SK-N-SH treated with all-trans-retinoic acid at 6 μM for 48 hours (cell line): ENCODE data around the gene OSBP.

ENCODE experiments used
- ATAC-seq: fragments of 200-7000 bp; cut with Tn5 transposase; 3 replicates; pipeline ENCODE4 v1.9.1; 2020; ENCODE audit warnings: mild to moderate bottlenecking, moderate library complexity
- ARNTL ChIP-seq: fragments of 450-650 bp; formaldehyde crosslinking; IDR thresholded peaks from 2 replicates; pipeline ENCODE4 v1.5.0; 2020; ENCODE audit warnings: low read depth, mild to moderate bottlenecking, moderate library complexity, borderline replicate concordance
- BACH2 ChIP-seq: fragments of 250-450 bp; sonication (Bioruptor Pico); IDR thresholded peaks from 2 replicates; pipeline ENCODE4 v1.9.0; 2021; ENCODE audit warnings: mild to moderate bottlenecking, borderline replicate concordance
- CREB5 ChIP-seq: fragments of 250-450 bp; sonication (Bioruptor Pico); IDR thresholded peaks from 2 replicates; pipeline ENCODE4 v1.5.1; 2020; ENCODE audit warnings: low read depth, mild to moderate bottlenecking, moderate library complexity
- CSDC2 ChIP-seq: fragments of 250-450 bp; sonication (Bioruptor Pico); IDR thresholded peaks from 2 replicates; pipeline ENCODE4 v1.5.0; 2020; ENCODE audit warnings: mild to moderate bottlenecking, moderate library complexity
- ESRRG ChIP-seq: fragments of 250-450 bp; sonication (Bioruptor Pico); IDR thresholded peaks from 2 replicates; pipeline ENCODE4 v1.6.1; 2021; ENCODE audit warnings: mild to moderate bottlenecking
- GLIS3 ChIP-seq: fragments of 250-450 bp; sonication (Bioruptor Pico); IDR thresholded peaks from 2 replicates; pipeline ENCODE4 v1.5.0; 2020; ENCODE audit warnings: mild to moderate bottlenecking, moderate library complexity
- ISL1 ChIP-seq: fragments of 250-450 bp; sonication (Bioruptor Pico); IDR thresholded peaks from 2 replicates; pipeline ENCODE4 v2.1.2; 2022; ENCODE audit warnings: mild to moderate bottlenecking, moderate library complexity
- OSR1 ChIP-seq: fragments of 250-450 bp; sonication (Bioruptor Pico); IDR thresholded peaks from 2 replicates; pipeline ENCODE4 v1.8.0; 2022; ENCODE audit warnings: moderate library complexity, mild to moderate bottlenecking, inconsistent platforms
- PPARA ChIP-seq: fragments of 250-450 bp; sonication (Bioruptor Pico); IDR thresholded peaks from 2 replicates; pipeline ENCODE4 v1.5.0; 2020; ENCODE audit warnings: mild to moderate bottlenecking, borderline replicate concordance
- RARB ChIP-seq: fragments of 250-450 bp; sonication (Bioruptor Pico); IDR thresholded peaks from 2 replicates; pipeline ENCODE4 v1.8.0; 2021; ENCODE audit warnings: mild to moderate bottlenecking, moderate library complexity
- SNAI2 ChIP-seq: fragments of 250-450 bp; sonication (Bioruptor Pico); IDR thresholded peaks from 2 replicates; pipeline ENCODE4 v1.5.0; 2020; ENCODE audit warnings: mild to moderate bottlenecking, moderate library complexity
- TOX ChIP-seq: fragments of 250-450 bp; sonication (Bioruptor Pico); IDR thresholded peaks from 2 replicates; pipeline ENCODE4 v1.8.0; 2021; ENCODE audit warnings: mild to moderate bottlenecking, moderate library complexity, borderline replicate concordance
- ZC3H10 ChIP-seq: fragments of 250-450 bp; sonication (Bioruptor Pico); IDR thresholded peaks from 2 replicates; pipeline ENCODE4 v1.5.1; 2021; ENCODE audit warnings: mild to moderate bottlenecking, moderate library complexity
- ZFP3 ChIP-seq: fragments of 250-450 bp; sonication (Bioruptor Pico); IDR thresholded peaks from 2 replicates; pipeline ENCODE4 v1.5.0; 2020; ENCODE audit warnings: mild to moderate bottlenecking, moderate library complexity
- ZNF70 ChIP-seq: fragments of 450-650 bp; formaldehyde crosslinking; IDR thresholded peaks from 2 replicates; pipeline ENCODE4 v1.5.0; 2020; ENCODE audit warnings: mild to moderate bottlenecking, moderate library complexity
- ZNF8 ChIP-seq: fragments of 450-650 bp; formaldehyde crosslinking; IDR thresholded peaks from 2 replicates; pipeline ENCODE4 v1.5.0; 2020; ENCODE audit warnings: mild to moderate bottlenecking, moderate library complexity
- TF ChIP-seq, protein P1 (sequence below): fragments of 250-450 bp; sonication (Bioruptor Pico); IDR thresholded peaks from 2 replicates; pipeline ENCODE4 v1.5.1; 2021; ENCODE audit warnings: mild to moderate bottlenecking, moderate library complexity
- TF ChIP-seq, protein P2 (sequence below): fragments of 250-450 bp; sonication (Bioruptor Pico); IDR thresholded peaks from 2 replicates; pipeline ENCODE4 v1.5.0; 2020; ENCODE audit warnings: mild to moderate bottlenecking, moderate library complexity
- TF ChIP-seq, protein P3 (sequence below): fragments of 250-450 bp; sonication (Bioruptor Pico); IDR thresholded peaks from 2 replicates; pipeline ENCODE4 v1.8.0; 2020; ENCODE audit warnings: mild to moderate bottlenecking, moderate library complexity, borderline replicate concordance
- TF ChIP-seq, protein P4 (sequence below): fragments of 250-450 bp; sonication (Bioruptor Pico); IDR thresholded peaks from 2 replicates; pipeline ENCODE4 v1.8.0; 2021; ENCODE audit warnings: low read depth, mild to moderate bottlenecking, moderate library complexity, borderline replicate concordance

OSBP gene

GRCh38 chr11:59617876-59618275, 2.3 kb upstream of the OSBP start:
- no peak for TF ChIP-seq OSR1
- TF ChIP-seq, protein P1, sequence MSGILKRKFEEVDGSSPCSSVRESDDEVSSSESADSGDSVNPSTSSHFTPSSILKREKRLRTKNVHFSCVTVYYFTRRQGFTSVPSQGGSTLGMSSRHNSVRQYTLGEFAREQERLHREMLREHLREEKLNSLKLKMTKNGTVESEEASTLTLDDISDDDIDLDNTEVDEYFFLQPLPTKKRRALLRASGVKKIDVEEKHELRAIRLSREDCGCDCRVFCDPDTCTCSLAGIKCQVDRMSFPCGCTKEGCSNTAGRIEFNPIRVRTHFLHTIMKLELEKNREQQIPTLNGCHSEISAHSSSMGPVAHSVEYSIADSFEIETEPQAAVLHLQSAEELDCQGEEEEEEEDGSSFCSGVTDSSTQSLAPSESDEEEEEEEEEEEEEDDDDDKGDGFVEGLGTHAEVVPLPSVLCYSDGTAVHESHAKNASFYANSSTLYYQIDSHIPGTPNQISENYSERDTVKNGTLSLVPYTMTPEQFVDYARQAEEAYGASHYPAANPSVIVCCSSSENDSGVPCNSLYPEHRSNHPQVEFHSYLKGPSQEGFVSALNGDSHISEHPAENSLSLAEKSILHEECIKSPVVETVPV (CRISPR knock-in tag) = no peak
- no peak for TF ChIP-seq ARNTL (CRISPR knock-in tag)
- TF ChIP-seq ESRRG (CRISPR knock-in tag) = no peak
- no peak for TF ChIP-seq BACH2 (CRISPR knock-in tag)
- no peak for ATAC-seq

- no peak for ATAC-seq
- TF ChIP-seq ZNF70 (CRISPR knock-in tag) (peak; percentile 99), OSR1 (no peak), CREB5 (CRISPR knock-in tag) (0 out of 2 replicates have a peak, but pooled peaks have one; percentile 33)
These were observed 915 bp upstream of the OSBP start for GRCh38 chr11:59616396-59616982.

- ATAC-seq = no peak
These were observed 396 bp downstream of the OSBP start for GRCh38 chr11:59615120-59615636.

More at GRCh38 chr11:59615120-59615636, 396 bp downstream of the OSBP start:
- TF ChIP-seq, protein P1 (CRISPR knock-in tag) = no peak
- TF ChIP-seq RARB (CRISPR knock-in tag) (no peak), ZNF70 (CRISPR knock-in tag) (no peak), ESRRG (CRISPR knock-in tag) (no peak), PPARA (CRISPR knock-in tag) (no peak), OSR1 (no peak), ZFP3 (CRISPR knock-in tag) (no peak), ZNF8 (CRISPR knock-in tag) (no peak), TOX (CRISPR knock-in tag) (no peak), CSDC2 (CRISPR knock-in tag) (no peak), ISL1 (CRISPR knock-in tag) (no peak), GLIS3 (no peak), SNAI2 (CRISPR knock-in tag) (no peak), ZC3H10 (CRISPR knock-in tag) (no peak), BACH2 (CRISPR knock-in tag) (no peak)
- TF ChIP-seq, protein P2, sequence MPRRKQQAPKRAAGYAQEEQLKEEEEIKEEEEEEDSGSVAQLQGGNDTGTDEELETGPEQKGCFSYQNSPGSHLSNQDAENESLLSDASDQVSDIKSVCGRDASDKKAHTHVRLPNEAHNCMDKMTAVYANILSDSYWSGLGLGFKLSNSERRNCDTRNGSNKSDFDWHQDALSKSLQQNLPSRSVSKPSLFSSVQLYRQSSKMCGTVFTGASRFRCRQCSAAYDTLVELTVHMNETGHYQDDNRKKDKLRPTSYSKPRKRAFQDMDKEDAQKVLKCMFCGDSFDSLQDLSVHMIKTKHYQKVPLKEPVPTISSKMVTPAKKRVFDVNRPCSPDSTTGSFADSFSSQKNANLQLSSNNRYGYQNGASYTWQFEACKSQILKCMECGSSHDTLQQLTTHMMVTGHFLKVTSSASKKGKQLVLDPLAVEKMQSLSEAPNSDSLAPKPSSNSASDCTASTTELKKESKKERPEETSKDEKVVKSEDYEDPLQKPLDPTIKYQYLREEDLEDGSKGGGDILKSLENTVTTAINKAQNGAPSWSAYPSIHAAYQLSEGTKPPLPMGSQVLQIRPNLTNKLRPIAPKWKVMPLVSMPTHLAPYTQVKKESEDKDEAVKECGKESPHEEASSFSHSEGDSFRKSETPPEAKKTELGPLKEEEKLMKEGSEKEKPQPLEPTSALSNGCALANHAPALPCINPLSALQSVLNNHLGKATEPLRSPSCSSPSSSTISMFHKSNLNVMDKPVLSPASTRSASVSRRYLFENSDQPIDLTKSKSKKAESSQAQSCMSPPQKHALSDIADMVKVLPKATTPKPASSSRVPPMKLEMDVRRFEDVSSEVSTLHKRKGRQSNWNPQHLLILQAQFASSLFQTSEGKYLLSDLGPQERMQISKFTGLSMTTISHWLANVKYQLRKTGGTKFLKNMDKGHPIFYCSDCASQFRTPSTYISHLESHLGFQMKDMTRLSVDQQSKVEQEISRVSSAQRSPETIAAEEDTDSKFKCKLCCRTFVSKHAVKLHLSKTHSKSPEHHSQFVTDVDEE (CRISPR knock-in tag) = no peak
- TF ChIP-seq, protein P3, sequence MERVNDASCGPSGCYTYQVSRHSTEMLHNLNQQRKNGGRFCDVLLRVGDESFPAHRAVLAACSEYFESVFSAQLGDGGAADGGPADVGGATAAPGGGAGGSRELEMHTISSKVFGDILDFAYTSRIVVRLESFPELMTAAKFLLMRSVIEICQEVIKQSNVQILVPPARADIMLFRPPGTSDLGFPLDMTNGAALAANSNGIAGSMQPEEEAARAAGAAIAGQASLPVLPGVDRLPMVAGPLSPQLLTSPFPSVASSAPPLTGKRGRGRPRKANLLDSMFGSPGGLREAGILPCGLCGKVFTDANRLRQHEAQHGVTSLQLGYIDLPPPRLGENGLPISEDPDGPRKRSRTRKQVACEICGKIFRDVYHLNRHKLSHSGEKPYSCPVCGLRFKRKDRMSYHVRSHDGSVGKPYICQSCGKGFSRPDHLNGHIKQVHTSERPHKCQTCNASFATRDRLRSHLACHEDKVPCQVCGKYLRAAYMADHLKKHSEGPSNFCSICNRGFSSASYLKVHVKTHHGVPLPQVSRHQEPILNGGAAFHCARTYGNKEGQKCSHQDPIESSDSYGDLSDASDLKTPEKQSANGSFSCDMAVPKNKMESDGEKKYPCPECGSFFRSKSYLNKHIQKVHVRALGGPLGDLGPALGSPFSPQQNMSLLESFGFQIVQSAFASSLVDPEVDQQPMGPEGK (CRISPR knock-in tag) = no peak
- TF ChIP-seq, protein P4, sequence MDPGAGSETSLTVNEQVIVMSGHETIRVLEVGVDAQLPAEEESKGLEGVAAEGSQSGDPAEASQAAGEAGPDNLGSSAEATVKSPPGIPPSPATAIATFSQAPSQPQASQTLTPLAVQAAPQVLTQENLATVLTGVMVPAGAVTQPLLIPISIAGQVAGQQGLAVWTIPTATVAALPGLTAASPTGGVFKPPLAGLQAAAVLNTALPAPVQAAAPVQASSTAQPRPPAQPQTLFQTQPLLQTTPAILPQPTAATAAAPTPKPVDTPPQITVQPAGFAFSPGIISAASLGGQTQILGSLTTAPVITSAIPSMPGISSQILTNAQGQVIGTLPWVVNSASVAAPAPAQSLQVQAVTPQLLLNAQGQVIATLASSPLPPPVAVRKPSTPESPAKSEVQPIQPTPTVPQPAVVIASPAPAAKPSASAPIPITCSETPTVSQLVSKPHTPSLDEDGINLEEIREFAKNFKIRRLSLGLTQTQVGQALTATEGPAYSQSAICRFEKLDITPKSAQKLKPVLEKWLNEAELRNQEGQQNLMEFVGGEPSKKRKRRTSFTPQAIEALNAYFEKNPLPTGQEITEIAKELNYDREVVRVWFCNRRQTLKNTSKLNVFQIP (CRISPR knock-in tag) = no peak
- TF ChIP-seq, all 23 proteins: peak for 0
